WTC11 (cell line): ENCODE measurements around the gene CLEC3B. TPM values are rescaled to one million over a fixed set of nuclear protein-coding genes. Genes with fewer than 3 reads are reported as not detected.

Source experiments
- ATAC-seq: fragments of 200-7000 bp; cut with Tn5 transposase; 2 replicates; pipeline ENCODE4 v1.10.0; 2021; ENCODE audit warnings: mild to moderate bottlenecking, moderate library complexity
- CTCF ChIA-PET: fragments of 300-600 bp; sonication (Branson Sonifier 250); formaldehyde crosslinking; loops from one replicate; lab custom pipeline; 2021; ENCODE audit warnings: antibody characterized with exemption; lab: Charles Lee
- POLR2A ChIA-PET: fragments of 350-600 bp; sonication (Branson Sonifier 250); formaldehyde crosslinking; loops from one replicate; lab custom pipeline; 2021; ENCODE audit warnings: antibody characterized with exemption; lab: Charles Lee
- DNase-seq: peaks from one replicate; pipeline ENCODE4 v3.0.0; 2021; ENCODE audit warnings: low spot score
- H3K27ac Mint-ChIP-seq: 2 replicates; pipeline ENCODE4 v1.8.0; 2021; ENCODE audit warnings: mixed read lengths
- H3K27me3 Mint-ChIP-seq: 2 replicates; pipeline ENCODE4 v1.8.0; 2021; ENCODE audit warnings: low read depth, mild to moderate bottlenecking, moderate library complexity, mixed read lengths
- H3K36me3 Mint-ChIP-seq: 2 replicates; pipeline ENCODE4 v1.8.0; 2021; ENCODE audit warnings: mixed read lengths
- H3K4me1 Mint-ChIP-seq: 2 replicates; pipeline ENCODE4 v1.8.0; 2022; ENCODE audit warnings: mixed read lengths
- H3K4me3 Mint-ChIP-seq: 2 replicates; pipeline ENCODE4 v1.8.0; 2021; ENCODE audit warnings: mild to moderate bottlenecking, moderate library complexity, mixed read lengths
- H3K9me3 Mint-ChIP-seq: 2 replicates; pipeline ENCODE4 v1.8.0; 2021; ENCODE audit warnings: mixed read lengths
- ATF1 ChIP-seq: sonication (generic); formaldehyde crosslinking; IDR thresholded peaks from 2 replicates; pipeline ENCODE4 v1.8.1; 2023; ENCODE audit warnings: mild to moderate bottlenecking, moderate library complexity, missing genetic modification reagents
- CREB1 ChIP-seq: sonication (generic); formaldehyde crosslinking; IDR thresholded peaks from 2 replicates; pipeline ENCODE4 v1.8.0; 2023; ENCODE audit warnings: mild to moderate bottlenecking, missing genetic modification reagents
- ELF4 ChIP-seq: sonication (generic); formaldehyde crosslinking; IDR thresholded peaks from 2 replicates; pipeline ENCODE4 v1.8.1; 2022; ENCODE audit warnings: low read depth, mild to moderate bottlenecking, moderate library complexity, missing genetic modification reagents
- EMX1 ChIP-seq: fragments of 250-450 bp; sonication (Bioruptor Pico); IDR thresholded peaks from 2 replicates; pipeline ENCODE4 v1.8.0; 2021; ENCODE audit warnings: mild to moderate bottlenecking
- ESRRA ChIP-seq: sonication (generic); formaldehyde crosslinking; IDR thresholded peaks from 2 replicates; pipeline ENCODE4 v1.8.1; 2022; ENCODE audit warnings: mild to moderate bottlenecking, missing genetic modification reagents, borderline replicate concordance
- GABPB1 ChIP-seq: sonication (generic); formaldehyde crosslinking; IDR thresholded peaks from 2 replicates; pipeline ENCODE4 v1.8.1; 2023; ENCODE audit warnings: mild to moderate bottlenecking, missing genetic modification reagents
- HMGA2 ChIP-seq: fragments of 250-450 bp; sonication (Bioruptor Pico); IDR thresholded peaks from 2 replicates; pipeline ENCODE4 v1.4.0; 2021; ENCODE audit warnings: mild to moderate bottlenecking, moderate library complexity
- IRF1 ChIP-seq: sonication (generic); formaldehyde crosslinking; IDR thresholded peaks from 2 replicates; pipeline ENCODE4 v1.8.0; 2023; ENCODE audit warnings: missing genetic modification reagents
- IRF2 ChIP-seq: sonication (generic); formaldehyde crosslinking; IDR thresholded peaks from 2 replicates; pipeline ENCODE4 v1.8.0; 2022; ENCODE audit warnings: low read depth, missing genetic modification reagents, borderline replicate concordance
- MAX ChIP-seq: sonication (generic); formaldehyde crosslinking; IDR thresholded peaks from 2 replicates; pipeline ENCODE4 v1.8.0; 2022; ENCODE audit warnings: mild to moderate bottlenecking, missing genetic modification reagents
- MXD4 ChIP-seq: fragments of 250-450 bp; sonication (Bioruptor Pico); IDR thresholded peaks from 2 replicates; pipeline ENCODE4 v1.8.0; 2021; ENCODE audit warnings: mild to moderate bottlenecking, moderate library complexity, borderline replicate concordance
- PREB ChIP-seq: sonication (generic); formaldehyde crosslinking; IDR thresholded peaks from 2 replicates; pipeline ENCODE4 v1.8.1; 2022; ENCODE audit warnings: mild to moderate bottlenecking, missing genetic modification reagents, moderate library complexity, borderline replicate concordance
- RELA ChIP-seq: sonication (generic); formaldehyde crosslinking; IDR thresholded peaks from 2 replicates; pipeline ENCODE4 v1.8.1; 2022; ENCODE audit warnings: missing genetic modification reagents, mild to moderate bottlenecking, borderline replicate concordance
- SMAD4 ChIP-seq: sonication (generic); formaldehyde crosslinking; IDR thresholded peaks from 2 replicates; pipeline ENCODE4 v1.8.0; 2022; ENCODE audit warnings: mild to moderate bottlenecking, missing genetic modification reagents
- SOX15 ChIP-seq: fragments of 250-450 bp; sonication (Bioruptor Pico); IDR thresholded peaks from 2 replicates; pipeline ENCODE4 v1.9.0; 2021; ENCODE audit warnings: mild to moderate bottlenecking
- STAT6 ChIP-seq: sonication (generic); formaldehyde crosslinking; conservative IDR thresholded peaks from 2 replicates; pipeline ENCODE4 v1.8.1; 2023; ENCODE audit warnings: mild to moderate bottlenecking, low read depth, missing genetic modification reagents, moderate library complexity
- USF1 ChIP-seq: sonication (generic); formaldehyde crosslinking; IDR thresholded peaks from 2 replicates; pipeline ENCODE4 v1.8.0; 2022; ENCODE audit warnings: mild to moderate bottlenecking, missing genetic modification reagents
- ZBTB21 ChIP-seq: sonication (generic); formaldehyde crosslinking; IDR thresholded peaks from 2 replicates; pipeline ENCODE4 v1.8.1; 2023; ENCODE audit warnings: mild to moderate bottlenecking, missing genetic modification reagents, borderline replicate concordance
- ZNF121 ChIP-seq: sonication (generic); formaldehyde crosslinking; IDR thresholded peaks from 2 replicates; pipeline ENCODE4 v1.8.0; 2023; ENCODE audit warnings: missing genetic modification reagents
- ZNF281 ChIP-seq: sonication (generic); formaldehyde crosslinking; IDR thresholded peaks from 2 replicates; pipeline ENCODE4 v1.8.0; 2023; ENCODE audit warnings: mild to moderate bottlenecking, missing genetic modification reagents
- ZNF396 ChIP-seq: fragments of 250-450 bp; sonication (Bioruptor Pico); IDR thresholded peaks from 2 replicates; pipeline ENCODE4 v1.8.0; 2021; ENCODE audit warnings: mild to moderate bottlenecking, moderate library complexity, borderline replicate concordance
- ZNF423 ChIP-seq: fragments of 250-450 bp; sonication (Bioruptor Pico); IDR thresholded peaks from 2 replicates; pipeline ENCODE4 v2.1.2; 2022; ENCODE audit warnings: mild to moderate bottlenecking, moderate library complexity
- ZSCAN18 ChIP-seq: fragments of 250-450 bp; sonication (Bioruptor Pico); IDR thresholded peaks from 2 replicates; pipeline ENCODE4 v2.1.2; 2022; ENCODE audit warnings: mild to moderate bottlenecking, moderate library complexity
- total RNA-seq: library from RNA; stranded (reverse); gene quantifications from 3 replicates; pipeline ENCODE4 v1.2.3, GENCODE V29; 2021

Gene CLEC3B
- total RNA-seq, 1 experiment from 2014 or later, result 0.81 TPM

- TF ChIP-seq STAT6, result no peak
- no peak for TF ChIP-seq MAX (CRISPR knock-in tag)
Measured at GRCh38 chr3:44988073-44988472, 38.0 kb upstream of the CLEC3B start (continued).

- DNase-seq, result no peak
- peaks cover 18% of the 10 kb centered on the region for H3K9me3 Mint-ChIP-seq
- CTCF ChIA-PET, result interaction anchor here (1.3 kb wide), 1 partner anchor 12 kb away, joined by 4 read pairs; no protein-coding TSS in a partner anchor
- TF ChIP-seq ZBTB21, result no peak
- no peak for TF ChIP-seq ZNF423 (CRISPR knock-in tag)
- TF ChIP-seq EMX1 (CRISPR knock-in tag), result no peak
- no peak for TF ChIP-seq IRF2 (CRISPR knock-in tag)
- POLR2A ChIA-PET, result no interaction called here
- no peak overlapping the region for H3K4me3 Mint-ChIP-seq
- peak overlapping the region; percentile 36 for H3K27ac Mint-ChIP-seq
- peaks cover 37% of the 10 kb centered on the region for H3K4me1 Mint-ChIP-seq
- H3K36me3 Mint-ChIP-seq, result peaks cover 57% of the 10 kb centered on the region
- ATAC-seq, result no peak
- H3K27me3 Mint-ChIP-seq, result no peaks in the 10 kb centered on the region
Measured at GRCh38 chr3:44989141-44989540, 37.0 kb upstream of the CLEC3B start.

GRCh38 chr3:44989636-44990373 is 36.3 kb upstream of the CLEC3B start:
- ChIA-PET POLR2A (no interaction called here), CTCF (interaction anchor here (1.3 kb wide), 1 partner anchor 13 kb away, joined by 4 read pairs; no protein-coding TSS in a partner anchor)
- ATAC-seq (no peak), DNase-seq (no peak)
- H3K27me3 Mint-ChIP-seq, result no peaks in the 10 kb centered on the region
- no peak overlapping the region for H3K4me3 Mint-ChIP-seq
- H3K9me3 Mint-ChIP-seq, result peaks cover 17% of the 10 kb centered on the region
- H3K36me3 Mint-ChIP-seq, result peaks cover 51% of the 10 kb centered on the region
- peak overlapping the region; percentile 36 for H3K27ac Mint-ChIP-seq
- H3K4me1 Mint-ChIP-seq, result peaks cover 42% of the 10 kb centered on the region
- TF ChIP-seq ELF4 (CRISPR knock-in tag) (no peak), ZNF281 (CRISPR knock-in tag) (no peak), ESRRA (CRISPR knock-in tag) (no peak), IRF1 (CRISPR knock-in tag) (no peak), HMGA2 (CRISPR knock-in tag) (no peak), ATF1 (CRISPR knock-in tag) (no peak), RELA (CRISPR knock-in tag) (no peak), PREB (no peak), ZNF121 (no peak), CREB1 (CRISPR knock-in tag) (no peak), SOX15 (CRISPR knock-in tag) (no peak), ZNF396 (CRISPR knock-in tag) (no peak), GABPB1 (CRISPR knock-in tag) (no peak), USF1 (CRISPR knock-in tag) (no peak), SMAD4 (CRISPR knock-in tag) (no peak), ZSCAN18 (CRISPR knock-in tag) (no peak), MXD4 (CRISPR knock-in tag) (no peak)
